Trophoblast cell (in vitro differentiated cells and primary cell): Measurements from ENCODE around the gene ZNF668.

Experiments
- DNase-seq, 2 donors: peaks; one replicate each; pipeline ENCODE4 v3.0.0-alpha.2; 2016
- H2AFZ ChIP-seq: 2 replicates; pipeline ENCODE4 v1.6.1; 2013; ENCODE audit warnings: low read length, moderate library complexity, mild to moderate bottlenecking; ENCODE audit not compliant: insufficient read depth, poor library complexity
- H2AK5ac ChIP-seq: 2 replicates; pipeline ENCODE4 v1.6.1; 2013; ENCODE audit warnings: mild to moderate bottlenecking, low read length
- H2BK120ac ChIP-seq: 2 replicates; pipeline ENCODE4 v1.6.1; 2013; ENCODE audit warnings: low read length, mild to moderate bottlenecking, moderate library complexity; ENCODE audit not compliant: insufficient read depth, poor library complexity
- H2BK12ac ChIP-seq: 2 replicates; pipeline ENCODE4 v1.6.1; 2013; ENCODE audit warnings: mild to moderate bottlenecking, low read length, moderate library complexity
- H2BK5ac ChIP-seq: 2 replicates; pipeline ENCODE4 v1.6.1; 2013; ENCODE audit warnings: low read length, low read depth, moderate library complexity, mild to moderate bottlenecking; ENCODE audit not compliant: poor library complexity
- H3K14ac ChIP-seq: 2 replicates; pipeline ENCODE4 v1.6.1; 2013; ENCODE audit warnings: mild to moderate bottlenecking, low read length
- H3K18ac ChIP-seq: 2 replicates; pipeline ENCODE4 v1.6.1; 2013; ENCODE audit warnings: mild to moderate bottlenecking, low read length
- H3K23ac ChIP-seq: 2 replicates; pipeline ENCODE4 v1.6.1; 2013; ENCODE audit warnings: low read length
- H3K27ac ChIP-seq: 2 replicates; pipeline ENCODE4 v1.5.1; 2013; ENCODE audit warnings: low read depth, mild to moderate bottlenecking, inconsistent platforms, low read length, moderate library complexity
- H3K27me3 ChIP-seq: 2 replicates; pipeline ENCODE4 v1.6.1; 2013; ENCODE audit warnings: inconsistent platforms, mild to moderate bottlenecking, low read length, moderate library complexity; ENCODE audit not compliant: insufficient read depth
- H3K36me3 ChIP-seq, 2 experiments: 1 replicate in 1 of 2; 2 replicates in 1 of 2; pipeline ENCODE4 v1.6.1; 2013; ENCODE audit warnings: low read length in 2 of 2, mild to moderate bottlenecking in 2 of 2, moderate library complexity in 1 of 2; ENCODE audit not compliant: insufficient read depth in 2 of 2, control insufficient read depth in 1 of 2
- H3K4ac ChIP-seq: 2 replicates; pipeline ENCODE4 v1.6.1; 2013; ENCODE audit warnings: low read depth, mild to moderate bottlenecking, low read length, moderate library complexity
- H3K4me1 ChIP-seq, 2 experiments: 1 replicate in 1 of 2; 2 replicates in 1 of 2; pipeline ENCODE4 v1.6.1; 2013; ENCODE audit warnings: low read length in 2 of 2, mild to moderate bottlenecking in 2 of 2, moderate library complexity in 1 of 2; ENCODE audit not compliant: insufficient read depth in 2 of 2, control insufficient read depth in 1 of 2
- H3K4me2 ChIP-seq: 2 replicates; pipeline ENCODE4 v1.6.1; 2013; ENCODE audit warnings: inconsistent platforms, mild to moderate bottlenecking, low read length, moderate library complexity
- H3K4me3 ChIP-seq: 2 replicates; pipeline ENCODE4 v1.5.1; 2013; ENCODE audit warnings: mild to moderate bottlenecking, low read depth, low read length, inconsistent platforms
- H3K79me1 ChIP-seq: one replicate; pipeline ENCODE4 v1.6.1; 2013; ENCODE audit warnings: low read length
- H3K79me2 ChIP-seq: 2 replicates; pipeline ENCODE4 v1.6.1; 2013; ENCODE audit warnings: low read length, mild to moderate bottlenecking; ENCODE audit not compliant: control insufficient read depth, insufficient read depth, poor library complexity
- H3K9ac ChIP-seq: 2 replicates; pipeline ENCODE4 v1.6.1; 2013; ENCODE audit warnings: mild to moderate bottlenecking, low read length
- H3K9me3 ChIP-seq: 2 replicates; pipeline ENCODE4 v1.6.1; 2013; ENCODE audit warnings: low read depth, mild to moderate bottlenecking, control low read depth, inconsistent platforms, low read length; ENCODE audit not compliant: insufficient read depth
- H4K12ac ChIP-seq: 2 replicates; pipeline ENCODE4 v1.6.1; 2013; ENCODE audit warnings: low read depth, mild to moderate bottlenecking, low read length, moderate library complexity
- H4K8ac ChIP-seq: 2 replicates; pipeline ENCODE4 v1.6.1; 2013; ENCODE audit warnings: low read depth, mild to moderate bottlenecking, low read length, moderate library complexity
- H4K91ac ChIP-seq: one replicate; pipeline ENCODE4 v1.6.1; 2013; ENCODE audit warnings: low read depth, mild to moderate bottlenecking, low read length, moderate library complexity
- WGBS: extraction: QIAGEN DNeasy Blood & Tissue Kit; methylation state at CpG from one replicate; pipeline ENCODE4 v1.1.7; 2013; ENCODE audit warnings: missing lambda C conversion rate; ENCODE audit not compliant: insufficient read length, insufficient coverage; ENCODE audit errors: extremely low coverage; 5-methylcytosine and 5-hydroxymethylcytosine counted together

ZNF668 gene

GRCh38 chr16:31117384-31118222, 43.6 kb upstream of the ZNF668 start, which contains the start of gene KAT8:
Gene KAT8 (plus strand): TSS chr16:31117664. CDS start chr16:31117682, 18 bp downstream.
- H3K9me3 ChIP-seq, result no peaks in the 10 kb centered on the region
- WGBS, result no CpG with 5 or more reads among the region's 68 CpGs
- DNase-seq, result peak; percentile 100

GRCh38 chr16:31114468-31114867, 40.4 kb upstream of the ZNF668 start:
- no peak overlapping the region for H3K9ac ChIP-seq
- H3K14ac ChIP-seq, result no peak overlapping the region
- H3K18ac ChIP-seq, result no peak overlapping the region
- no peak overlapping the region for H4K8ac ChIP-seq
- H2AFZ ChIP-seq, result no peak overlapping the region
- H3K9me3 ChIP-seq, result peaks cover 1% of the 10 kb centered on the region
- H3K4me2 ChIP-seq, result no peak overlapping the region
- no peak overlapping the region for H4K12ac ChIP-seq
- peaks cover 2% of the 10 kb centered on the region for H3K79me2 ChIP-seq
- no peak overlapping the region for H2AK5ac ChIP-seq
- H3K27me3 ChIP-seq, result no peaks in the 10 kb centered on the region
- WGBS, result no CpG with 5 or more reads among the region's 8 CpGs
- peak in 1 of 2 donors; percentile 13 for DNase-seq
- no peak overlapping the region for H3K4ac ChIP-seq
- H4K91ac ChIP-seq, result no peak overlapping the region
- H3K23ac ChIP-seq, result no peak overlapping the region
- peaks cover 34 to 35% of the 10 kb centered on the region in 2 experiments for H3K36me3 ChIP-seq
- no peak overlapping the region for H2BK120ac ChIP-seq
- no peak overlapping the region for H3K4me3 ChIP-seq
- H2BK5ac ChIP-seq, result no peak overlapping the region
- H3K4me1 ChIP-seq, result peaks cover 6 to 7% of the 10 kb centered on the region in 2 experiments
- no peak overlapping the region for H3K27ac ChIP-seq
- no peak overlapping the region for H2BK12ac ChIP-seq
- peaks cover 7% of the 10 kb centered on the region for H3K79me1 ChIP-seq

More at GRCh38 chr16:31117384-31118222, 43.6 kb upstream of the ZNF668 start, which contains the start of gene KAT8:
- Histone ChIP-seq H3K79me2 (peaks cover 2% of the 10 kb centered on the region), H3K18ac (peak within 1 kb of the TSS; percentile 97), H3K27ac (peak within 1 kb of the TSS; percentile 74), H3K23ac (peak within 1 kb of the TSS; percentile 8), H3K36me3 (peaks cover 22 to 24% of the 10 kb centered on the region in 2 experiments), H4K91ac (peak within 1 kb of the TSS; percentile 94), H3K14ac (peak within 1 kb of the TSS; percentile 85), H2AK5ac (no peak within 1 kb of the TSS), H2BK12ac (peak within 1 kb of the TSS; percentile 23), H3K4me1 (peaks cover 6 to 7% of the 10 kb centered on the region in 2 experiments), H3K4me3 (peak within 1 kb of the TSS; percentile 92), H2BK120ac (peak within 1 kb of the TSS; percentile 79), H3K27me3 (no peaks in the 10 kb centered on the region), H3K79me1 (peaks cover 7% of the 10 kb centered on the region), H3K4ac (peak within 1 kb of the TSS; percentile 65), H4K8ac (peak within 1 kb of the TSS; percentile 97), H3K4me2 (peak within 1 kb of the TSS; percentile 78), H4K12ac (peak within 1 kb of the TSS; percentile 97), H2AFZ (peak within 1 kb of the TSS; percentile 81), H2BK5ac (peak within 1 kb of the TSS; percentile 87), H3K9ac (peak within 1 kb of the TSS; percentile 73)

- H3K4me2 ChIP-seq, result no peak overlapping the region
- H3K4ac ChIP-seq, result no peak overlapping the region
- no peak overlapping the region for H4K12ac ChIP-seq
- no peaks in the 10 kb centered on the region for H3K27me3 ChIP-seq
- peaks cover 10% of the 10 kb centered on the region for H3K79me1 ChIP-seq
- H3K23ac ChIP-seq, result no peak overlapping the region
- H3K14ac ChIP-seq, result no peak overlapping the region
- H3K9ac ChIP-seq, result no peak overlapping the region
- H3K9me3 ChIP-seq, result peaks cover 1% of the 10 kb centered on the region
- H3K4me1 ChIP-seq, result peaks cover 6 to 13% of the 10 kb centered on the region in 2 experiments
- no peak overlapping the region for H3K4me3 ChIP-seq
- H2BK12ac ChIP-seq, result no peak overlapping the region
- H4K8ac ChIP-seq, result no peak overlapping the region
- DNase-seq, result peak; percentile 58 to 80
- H3K27ac ChIP-seq, result no peak overlapping the region
- H4K91ac ChIP-seq, result no peak overlapping the region
- peaks cover 6% of the 10 kb centered on the region for H3K79me2 ChIP-seq
- no CpG with 5 or more reads among the region's 5 CpGs for WGBS
- H3K36me3 ChIP-seq, result peaks cover 36 to 40% of the 10 kb centered on the region in 2 experiments
- no peak overlapping the region for H3K18ac ChIP-seq
- no peak overlapping the region for H2AK5ac ChIP-seq
- no peak overlapping the region for H2AFZ ChIP-seq
- H2BK120ac ChIP-seq, result no peak overlapping the region
- H2BK5ac ChIP-seq, result no peak overlapping the region
Measured at GRCh38 chr16:31113121-31114120, 39.4 kb upstream of the ZNF668 start.

- H3K9me3 ChIP-seq, result peaks cover 1% of the 10 kb centered on the region
- H3K14ac ChIP-seq, result no peak overlapping the region
- no peak overlapping the region for H2AFZ ChIP-seq
- no peak overlapping the region for H4K91ac ChIP-seq
- no peak overlapping the region for H3K23ac ChIP-seq
- H2AK5ac ChIP-seq, result no peak overlapping the region
- H3K4ac ChIP-seq, result no peak overlapping the region
- peaks cover 8% of the 10 kb centered on the region for H3K79me1 ChIP-seq
- no peak overlapping the region for H3K4me2 ChIP-seq
- peaks cover 6% of the 10 kb centered on the region for H3K79me2 ChIP-seq
- H3K18ac ChIP-seq, result no peak overlapping the region
- H3K27ac ChIP-seq, result no peak overlapping the region
- H4K12ac ChIP-seq, result no peak overlapping the region
- H2BK120ac ChIP-seq, result no peak overlapping the region
- no peak overlapping the region for H3K9ac ChIP-seq
- no peak overlapping the region for H3K4me3 ChIP-seq
- no peak overlapping the region for H2BK5ac ChIP-seq
- DNase-seq, result no peak
- H3K4me1 ChIP-seq, result peaks cover 2 to 13% of the 10 kb centered on the region in 2 experiments
- H4K8ac ChIP-seq, result no peak overlapping the region
- no peak overlapping the region for H2BK12ac ChIP-seq
- no peaks in the 10 kb centered on the region for H3K27me3 ChIP-seq
- peaks cover 36 to 40% of the 10 kb centered on the region in 2 experiments for H3K36me3 ChIP-seq
- WGBS, result no CpG with 5 or more reads among the region's 2 CpGs
Measured at GRCh38 chr16:31112711-31113110, 38.7 kb upstream of the ZNF668 start.
